ENCODE measurements around the gene MYF5. TPM values are rescaled to one million over a fixed set of nuclear protein-coding genes. Genes with fewer than 3 reads are reported as not detected.
"Not testable (repeated sequence)": the region's sequence is repeated elsewhere in the genome, so short reads cannot be mapped to it uniquely, and the experiment has no call there.

Gene MYF5
- total RNA-seq = not detected

DNA sequence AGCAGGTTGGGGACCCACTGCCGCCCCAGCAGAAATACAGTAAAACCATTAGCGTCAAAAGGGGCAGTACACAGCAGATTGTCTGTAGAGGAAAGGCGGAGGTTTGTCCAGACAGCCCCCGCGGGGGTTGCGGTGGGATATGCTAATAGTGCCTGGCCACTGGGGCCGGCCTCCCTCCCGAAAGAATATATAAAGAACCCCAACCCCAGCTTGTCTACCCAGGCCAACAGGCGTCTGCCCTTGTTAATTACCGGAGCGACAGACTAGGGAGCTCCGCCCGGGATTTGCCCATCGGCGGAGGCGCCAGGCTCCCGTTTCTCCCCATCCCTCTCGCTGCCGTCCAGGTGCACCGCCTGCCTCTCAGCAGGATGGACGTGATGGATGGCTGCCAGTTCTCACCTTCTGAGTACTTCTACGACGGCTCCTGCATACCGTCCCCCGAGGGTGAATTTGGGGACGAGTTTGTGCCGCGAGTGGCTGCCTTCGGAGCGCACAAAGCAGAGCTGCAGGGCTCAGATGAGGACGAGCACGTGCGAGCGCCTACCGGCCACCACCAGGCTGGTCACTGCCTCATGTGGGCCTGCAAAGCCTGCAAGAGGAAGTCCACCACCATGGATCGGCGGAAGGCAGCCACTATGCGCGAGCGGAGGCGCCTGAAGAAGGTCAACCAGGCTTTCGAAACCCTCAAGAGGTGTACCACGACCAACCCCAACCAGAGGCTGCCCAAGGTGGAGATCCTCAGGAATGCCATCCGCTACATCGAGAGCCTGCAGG is at the start of gene MYF5:
Gene MYF5, plus strand, starts transcription at position 217 of the 774 bp plus-strand sequence. Its CDS starts 152 bp downstream, at position 369.
- no peak for DNase-seq (ENCODE audit: low spot score)
- Histone ChIP-seq H3K36me3 (no peaks in the 10 kb centered on the region), H3K27me3 (replicated peaks; ENCODE audit: insufficient read depth) (no peaks in the 10 kb centered on the region), H3K27ac (no peak within 1 kb of the TSS), H3K4me1 (ENCODE audit: control insufficient read depth in 1 of 2, low read depth in 2 of 2) (no peaks in the 10 kb centered on the region), H3K9me3 (no peaks in the 10 kb centered on the region), H3K4me3 (no peak within 1 kb of the TSS)
- TF ChIP-seq, protein P1, sequence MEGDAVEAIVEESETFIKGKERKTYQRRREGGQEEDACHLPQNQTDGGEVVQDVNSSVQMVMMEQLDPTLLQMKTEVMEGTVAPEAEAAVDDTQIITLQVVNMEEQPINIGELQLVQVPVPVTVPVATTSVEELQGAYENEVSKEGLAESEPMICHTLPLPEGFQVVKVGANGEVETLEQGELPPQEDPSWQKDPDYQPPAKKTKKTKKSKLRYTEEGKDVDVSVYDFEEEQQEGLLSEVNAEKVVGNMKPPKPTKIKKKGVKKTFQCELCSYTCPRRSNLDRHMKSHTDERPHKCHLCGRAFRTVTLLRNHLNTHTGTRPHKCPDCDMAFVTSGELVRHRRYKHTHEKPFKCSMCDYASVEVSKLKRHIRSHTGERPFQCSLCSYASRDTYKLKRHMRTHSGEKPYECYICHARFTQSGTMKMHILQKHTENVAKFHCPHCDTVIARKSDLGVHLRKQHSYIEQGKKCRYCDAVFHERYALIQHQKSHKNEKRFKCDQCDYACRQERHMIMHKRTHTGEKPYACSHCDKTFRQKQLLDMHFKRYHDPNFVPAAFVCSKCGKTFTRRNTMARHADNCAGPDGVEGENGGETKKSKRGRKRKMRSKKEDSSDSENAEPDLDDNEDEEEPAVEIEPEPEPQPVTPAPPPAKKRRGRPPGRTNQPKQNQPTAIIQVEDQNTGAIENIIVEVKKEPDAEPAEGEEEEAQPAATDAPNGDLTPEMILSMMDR (IDR thresholded peaks at IDR 0.05) = no peak
- ATAC-seq (ENCODE audit: insufficient number of reproducible peaks, low FRiP score, low read depth) = no peak

- Histone ChIP-seq H3K4me1 (ENCODE audit: control insufficient read depth in 1 of 2, low read depth in 2 of 2) (no peaks in the 10 kb centered on the region), H3K27me3 (replicated peaks; ENCODE audit: insufficient read depth) (no peaks in the 10 kb centered on the region), H3K27ac (no peak overlapping the region), H3K36me3 (no peaks in the 10 kb centered on the region), H3K9me3 (no peaks in the 10 kb centered on the region), H3K4me3 (no peak overlapping the region)
- TF ChIP-seq, protein P1 (IDR thresholded peaks at IDR 0.05) = no peak
- DNase-seq (ENCODE audit: low spot score) (no peak), ATAC-seq (ENCODE audit: insufficient number of reproducible peaks, low FRiP score, low read depth) (no peak)
Measured at GRCh38 chr12:80670214-80670613, 46.5 kb upstream of the MYF5 start.

DNA sequence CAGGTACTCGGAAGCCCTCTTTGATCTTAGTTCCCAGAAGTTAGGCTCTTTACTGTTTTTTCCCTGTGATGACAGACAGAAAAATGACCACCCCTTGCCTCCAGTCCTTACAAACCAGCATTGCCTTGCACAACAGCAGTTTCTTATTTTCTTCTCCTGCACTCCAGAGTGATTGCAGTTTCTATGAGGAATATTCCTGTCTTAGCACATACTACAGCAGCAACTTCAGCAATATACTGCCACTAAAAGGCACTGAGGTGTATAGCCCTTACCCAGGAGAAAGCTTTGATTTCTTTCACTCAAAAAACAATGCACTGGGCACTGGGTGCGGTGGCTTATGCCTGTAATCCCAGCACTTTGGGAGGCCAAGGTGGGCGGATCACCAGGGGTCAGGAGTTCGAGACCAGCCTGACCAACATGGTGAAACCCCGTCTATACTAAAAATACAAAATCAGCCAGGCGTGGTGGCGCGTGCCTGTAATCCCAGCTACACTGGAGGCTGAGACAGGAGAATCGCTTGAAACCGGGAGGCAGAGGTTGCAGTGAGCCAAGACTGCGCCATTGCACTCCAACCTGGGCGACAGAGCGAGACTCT is 40.6 kb upstream of the MYF5 start:
- not testable (repeated sequence) for ATAC-seq (ENCODE audit: insufficient number of reproducible peaks, low FRiP score, low read depth); H3K4me1 ChIP-seq (ENCODE audit: control insufficient read depth in 1 of 2, low read depth in 2 of 2); H3K36me3 ChIP-seq; DNase-seq (ENCODE audit: low spot score); H3K9me3 ChIP-seq; H3K4me3 ChIP-seq; H3K27ac ChIP-seq; H3K27me3 ChIP-seq (replicated peaks; ENCODE audit: insufficient read depth)

DNA sequence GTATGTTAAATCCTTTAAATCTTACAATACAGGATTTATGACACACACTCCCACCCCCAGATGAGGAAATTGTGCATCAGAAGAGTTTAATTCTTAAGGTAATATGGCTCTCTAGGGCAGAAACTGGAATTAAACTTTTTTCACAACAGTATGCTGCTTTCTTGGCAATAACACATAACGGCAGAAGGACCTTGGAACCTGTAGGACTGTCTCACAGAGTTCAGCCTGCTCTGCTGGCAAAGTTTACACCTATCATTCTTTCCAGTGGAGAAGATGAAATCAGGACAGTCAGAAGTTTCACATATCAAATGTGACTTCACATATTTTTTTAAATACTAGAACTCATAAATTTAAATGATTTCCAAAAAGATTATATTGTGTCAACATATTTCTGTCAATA is 39.9 kb upstream of the MYF5 start:
- ATAC-seq (ENCODE audit: insufficient number of reproducible peaks, low FRiP score, low read depth) (no peak), DNase-seq (ENCODE audit: low spot score) (no peak)
- no peaks in the 10 kb centered on the region for H3K27me3 ChIP-seq (replicated peaks; ENCODE audit: insufficient read depth)
- no peaks in the 10 kb centered on the region for H3K36me3 ChIP-seq
- TF ChIP-seq, protein P1 (IDR thresholded peaks at IDR 0.05) = no peak
- no peaks in the 10 kb centered on the region for H3K4me1 ChIP-seq (ENCODE audit: control insufficient read depth in 1 of 2, low read depth in 2 of 2)
- no peak overlapping the region for H3K4me3 ChIP-seq
- no peak overlapping the region for H3K27ac ChIP-seq
- H3K9me3 ChIP-seq = no peaks in the 10 kb centered on the region

GRCh38 chr12:80677994-80678393 is 38.7 kb upstream of the MYF5 start:
- no peak for ATAC-seq (ENCODE audit: insufficient number of reproducible peaks, low FRiP score, low read depth)
- H3K27me3 ChIP-seq (replicated peaks; ENCODE audit: insufficient read depth) = no peaks in the 10 kb centered on the region
- TF ChIP-seq, protein P1 (IDR thresholded peaks at IDR 0.05) = no peak

More at GRCh38 chr12:80677994-80678393, 38.7 kb upstream of the MYF5 start:
- no peaks in the 10 kb centered on the region for H3K4me1 ChIP-seq (ENCODE audit: control insufficient read depth in 1 of 2, low read depth in 2 of 2)
- H3K4me3 ChIP-seq = no peak overlapping the region
- no peak for DNase-seq (ENCODE audit: low spot score)
- H3K9me3 ChIP-seq = no peaks in the 10 kb centered on the region
- H3K36me3 ChIP-seq = no peaks in the 10 kb centered on the region
- no peak overlapping the region for H3K27ac ChIP-seq

Measured in thoracic aorta (tissue), 2 donors.